ENCODE results near the gene PLVAP.

PLVAP gene

DNA sequence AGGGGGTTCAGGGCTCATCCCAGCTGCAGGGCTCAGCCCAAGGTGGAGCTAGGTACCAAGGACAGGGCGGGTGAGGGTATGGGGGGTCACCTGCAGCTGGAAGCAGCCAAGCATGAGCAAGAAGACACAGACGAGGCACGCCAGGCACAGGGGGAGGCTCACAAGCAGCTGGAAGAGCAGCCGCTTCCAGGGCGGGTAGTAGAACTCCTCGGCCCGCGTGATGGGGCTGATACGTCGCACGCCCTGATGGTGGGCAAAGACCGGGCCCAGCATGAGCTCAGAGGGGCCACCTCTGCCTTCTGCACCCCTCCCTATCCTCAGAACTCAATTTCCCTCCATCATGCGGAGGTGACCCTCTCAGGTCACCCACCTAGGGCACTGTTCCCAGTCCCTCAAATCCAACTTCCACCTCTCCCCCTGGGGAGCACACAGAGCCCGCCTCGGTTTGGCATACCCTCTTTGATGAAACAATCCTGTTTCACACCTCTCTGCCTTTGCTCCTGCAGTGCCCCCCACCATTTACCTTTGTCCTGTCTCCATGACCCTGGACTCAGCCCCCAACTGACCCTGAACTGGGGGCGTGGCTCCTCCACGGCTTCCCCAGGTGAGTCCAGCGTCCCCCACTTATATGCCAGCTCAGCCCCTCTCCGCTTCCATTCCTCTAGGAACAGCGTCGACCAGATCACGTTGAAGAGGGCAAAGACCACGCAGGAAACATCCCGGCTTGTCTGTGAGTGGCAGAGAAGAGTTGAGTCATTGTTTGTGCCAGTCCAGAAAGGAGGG lies 46.7 kb downstream of the PLVAP start:
- H3K4me3 ChIP-seq (ENCODE audit: control insufficient read depth, low read depth, low read length) = no peak overlapping the region
- DNase-seq (ENCODE audit: low read depth) = no peak
- TF ChIP-seq, protein P1, sequence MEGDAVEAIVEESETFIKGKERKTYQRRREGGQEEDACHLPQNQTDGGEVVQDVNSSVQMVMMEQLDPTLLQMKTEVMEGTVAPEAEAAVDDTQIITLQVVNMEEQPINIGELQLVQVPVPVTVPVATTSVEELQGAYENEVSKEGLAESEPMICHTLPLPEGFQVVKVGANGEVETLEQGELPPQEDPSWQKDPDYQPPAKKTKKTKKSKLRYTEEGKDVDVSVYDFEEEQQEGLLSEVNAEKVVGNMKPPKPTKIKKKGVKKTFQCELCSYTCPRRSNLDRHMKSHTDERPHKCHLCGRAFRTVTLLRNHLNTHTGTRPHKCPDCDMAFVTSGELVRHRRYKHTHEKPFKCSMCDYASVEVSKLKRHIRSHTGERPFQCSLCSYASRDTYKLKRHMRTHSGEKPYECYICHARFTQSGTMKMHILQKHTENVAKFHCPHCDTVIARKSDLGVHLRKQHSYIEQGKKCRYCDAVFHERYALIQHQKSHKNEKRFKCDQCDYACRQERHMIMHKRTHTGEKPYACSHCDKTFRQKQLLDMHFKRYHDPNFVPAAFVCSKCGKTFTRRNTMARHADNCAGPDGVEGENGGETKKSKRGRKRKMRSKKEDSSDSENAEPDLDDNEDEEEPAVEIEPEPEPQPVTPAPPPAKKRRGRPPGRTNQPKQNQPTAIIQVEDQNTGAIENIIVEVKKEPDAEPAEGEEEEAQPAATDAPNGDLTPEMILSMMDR (IDR thresholded peaks at IDR 0.05; ENCODE audit: control insufficient read depth, insufficient read depth, low read depth, low read length, missing control alignments) = no peak

DNA sequence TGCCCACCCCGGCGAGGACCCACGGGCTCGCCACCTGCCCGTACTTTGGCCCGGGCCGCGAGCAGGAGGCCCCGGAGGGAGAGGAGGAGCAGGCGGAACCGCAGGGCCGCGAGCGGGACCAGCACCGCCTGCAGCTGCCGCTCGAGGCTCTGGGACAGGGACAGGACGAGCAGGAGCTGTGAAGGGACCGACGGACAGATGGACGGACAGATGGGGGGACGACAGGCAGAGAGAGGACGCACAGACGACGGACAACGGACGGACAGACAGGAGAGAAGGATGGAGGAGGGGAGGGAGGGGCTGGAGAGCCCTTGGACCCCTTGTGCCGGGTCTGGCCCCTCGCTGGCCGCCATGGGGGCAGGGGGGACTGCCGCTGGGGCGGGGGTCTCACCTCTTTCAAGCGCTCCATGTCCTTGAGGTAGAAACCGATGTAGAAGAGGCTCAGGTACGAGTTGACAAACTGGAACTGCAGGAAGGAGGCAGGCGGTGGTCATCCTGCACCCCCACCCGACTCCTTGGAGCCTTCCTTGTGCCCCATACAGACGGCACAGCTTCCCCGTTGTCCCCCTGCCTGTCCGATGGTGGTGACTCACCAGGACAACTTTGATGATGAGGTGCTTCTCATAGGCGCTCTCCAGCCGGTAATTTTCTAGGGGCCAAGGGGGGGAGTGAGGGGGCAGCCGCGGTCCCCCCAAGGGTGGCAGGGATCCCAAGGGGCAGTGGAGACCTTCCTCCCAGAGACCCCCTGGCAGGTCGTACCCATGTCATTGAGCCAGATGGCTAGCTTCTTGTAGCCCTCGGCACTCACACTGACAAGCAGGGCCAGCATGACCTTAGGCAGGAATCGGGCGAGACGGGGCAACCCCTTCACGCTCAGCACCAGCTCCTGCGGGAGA lies 47.5 kb downstream of the PLVAP start:
- H3K4me3 ChIP-seq (ENCODE audit: control insufficient read depth, low read depth, low read length) = no peak overlapping the region
- no peak for DNase-seq (ENCODE audit: low read depth)
- TF ChIP-seq, protein P1 (IDR thresholded peaks at IDR 0.05; ENCODE audit: control insufficient read depth, insufficient read depth, low read depth, low read length, missing control alignments) = no peak

DNA sequence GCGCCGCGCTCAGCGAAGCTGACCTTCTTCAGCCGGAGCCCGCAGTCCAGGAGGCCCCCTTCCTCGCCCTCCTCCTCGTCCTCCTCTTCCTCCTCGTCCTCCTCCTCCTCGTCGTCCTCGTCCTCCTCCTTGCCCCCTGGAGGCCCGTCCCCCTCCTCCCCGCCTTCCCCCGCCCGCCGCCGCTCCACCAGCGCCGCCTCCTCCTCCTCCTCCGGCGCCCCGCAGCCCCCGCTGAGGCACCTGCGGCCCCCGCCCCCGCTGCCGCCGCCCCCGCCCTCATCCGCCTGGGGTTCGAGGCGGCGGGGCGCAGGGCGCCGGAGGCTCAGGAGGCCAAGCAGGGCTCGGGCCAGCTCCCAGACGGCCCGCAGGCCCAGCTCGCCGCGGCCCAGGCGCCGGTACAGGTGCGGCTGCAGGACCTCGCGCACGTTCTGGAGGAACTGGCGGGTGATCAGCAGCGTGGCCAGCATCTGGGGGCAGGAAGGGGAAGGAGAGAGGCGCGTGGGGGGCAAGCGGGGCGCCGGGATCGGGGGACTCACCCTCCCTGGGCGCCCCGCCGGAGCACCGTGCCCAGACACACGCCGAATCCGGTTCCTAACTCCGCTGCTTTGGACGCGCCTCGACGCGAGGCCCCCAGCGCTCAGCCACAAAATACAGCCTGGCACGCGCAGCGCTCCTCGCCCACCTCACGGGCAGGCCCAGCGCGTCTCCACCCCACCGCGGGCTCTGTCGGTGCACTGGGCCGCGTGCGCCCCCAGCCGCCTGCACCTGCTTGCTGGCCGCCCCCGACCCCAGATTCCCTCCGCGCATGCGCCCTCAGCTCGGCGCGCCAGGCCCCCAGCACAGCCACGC lies 48.4 kb downstream of the PLVAP start:
- DNase-seq (ENCODE audit: low read depth) = no peak
- TF ChIP-seq, protein P1 (IDR thresholded peaks at IDR 0.05; ENCODE audit: control insufficient read depth, insufficient read depth, low read depth, low read length, missing control alignments) = no peak
- H3K4me3 ChIP-seq (ENCODE audit: control insufficient read depth, low read depth, low read length) = no peak overlapping the region

DNA sequence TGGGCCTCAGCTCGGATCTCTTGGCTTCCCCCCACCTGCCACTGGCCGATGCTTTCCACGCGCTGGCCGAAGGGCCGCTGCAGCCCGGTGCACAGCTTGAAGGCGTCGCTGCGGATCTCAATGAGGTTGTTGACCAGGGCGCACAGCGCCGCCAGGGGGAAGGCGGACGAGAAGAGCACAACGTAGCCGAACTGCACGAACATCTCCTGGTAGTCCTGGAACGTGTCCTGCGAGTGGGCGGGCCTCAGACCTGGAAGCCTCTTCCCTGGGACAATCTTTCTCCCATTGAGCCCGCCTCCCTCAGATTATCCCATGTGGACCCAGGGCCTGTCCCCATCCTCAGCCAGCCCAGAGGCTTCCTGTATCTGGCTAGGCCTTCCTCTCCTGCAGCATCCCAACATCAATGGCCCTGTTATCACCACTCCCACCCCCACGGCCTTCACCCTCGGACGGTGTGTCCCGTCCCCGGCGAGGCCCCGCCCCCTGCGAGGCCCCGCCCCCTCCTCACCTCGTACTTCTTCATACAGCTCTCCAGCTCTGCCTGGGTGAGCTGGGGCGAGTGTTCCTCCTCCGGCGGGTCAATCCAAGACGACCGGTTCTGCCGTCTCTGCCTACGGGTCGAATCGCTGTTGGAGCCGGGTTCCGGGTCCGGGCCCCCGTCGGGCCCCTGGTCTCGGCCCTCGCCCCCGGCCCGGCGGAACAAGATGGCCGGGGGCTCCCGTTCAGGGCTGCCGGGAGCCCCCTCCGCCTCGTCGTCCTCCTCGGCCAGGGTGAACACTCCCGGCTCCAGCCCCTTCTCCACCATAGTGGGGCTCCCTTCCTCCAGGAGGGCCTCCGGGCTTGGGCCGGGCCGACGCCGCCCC lies 49.3 kb downstream of the PLVAP start:
- no peak overlapping the region for H3K4me3 ChIP-seq (ENCODE audit: control insufficient read depth, low read depth, low read length)
- TF ChIP-seq, protein P1 (IDR thresholded peaks at IDR 0.05; ENCODE audit: control insufficient read depth, insufficient read depth, low read depth, low read length, missing control alignments) = no peak
- no peak for DNase-seq (ENCODE audit: low read depth)

DNA sequence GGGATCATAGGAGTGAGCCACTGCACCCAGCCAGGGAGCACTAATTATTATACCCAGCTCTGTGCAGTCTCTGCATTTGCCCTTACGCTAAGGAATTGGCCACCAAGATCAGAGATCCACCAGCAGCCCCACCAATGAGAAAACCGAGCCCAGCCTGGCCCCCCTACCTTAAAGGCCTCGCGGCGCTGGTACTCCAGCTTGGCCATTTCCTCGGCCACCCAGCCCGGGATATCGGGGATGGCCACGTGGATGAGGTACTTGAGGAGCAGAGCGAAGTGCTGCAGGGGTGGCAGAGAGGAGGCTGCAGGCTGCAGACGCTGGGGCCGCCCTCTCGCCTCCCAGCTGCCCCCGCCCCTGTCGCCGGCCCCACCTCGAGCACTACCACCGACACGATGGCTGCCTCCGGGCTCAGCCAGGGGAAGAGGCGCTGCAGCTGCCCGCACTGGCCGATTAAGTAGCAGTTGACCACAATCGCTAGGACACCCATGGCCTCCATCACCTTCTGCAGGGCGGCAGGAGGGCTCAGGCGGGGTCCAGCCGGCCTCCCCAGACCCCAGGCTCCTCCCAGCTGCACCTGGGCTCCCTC lies 50.0 kb downstream of the PLVAP start:
- no peak for DNase-seq (ENCODE audit: low read depth)
- TF ChIP-seq, protein P1 (IDR thresholded peaks at IDR 0.05; ENCODE audit: control insufficient read depth, insufficient read depth, low read depth, low read length, missing control alignments) = no peak
- H3K4me3 ChIP-seq (ENCODE audit: control insufficient read depth, low read depth, low read length) = no peak overlapping the region
